OCI-LY3 (cell line): Measurements from ENCODE around the gene PPBP.

Experiments used
- H2AFZ ChIP-seq: fragments of 200-600, 300-600 bp; shearing (Covaris generic); 2 replicates; pipeline ENCODE4 v1.6.0; 2014; ENCODE audit warnings: antibody characterized with exemption, low read depth, low read length
- H3K27ac ChIP-seq: fragments of 200-600, 300-600 bp; sonication (generic); 2 replicates; pipeline ENCODE4 v1.5.1; 2014; ENCODE audit warnings: mild to moderate bottlenecking, low read length, moderate library complexity, mixed read lengths
- H3K27me3 ChIP-seq: fragments of 200-600, 300-600 bp; sonication (generic); 2 replicates; pipeline ENCODE4 v1.6.1; 2014; ENCODE audit warnings: low read depth, low read length, mixed read lengths
- H3K36me3 ChIP-seq: fragments of 200-600, 300-600 bp; sonication (generic); replicated peaks from 2 replicates; pipeline ENCODE3; 2014; ENCODE audit warnings: low read depth, low read length, mixed read lengths
- H3K4me1 ChIP-seq: fragments of 300-600, 200-600 bp; sonication (generic); 2 replicates; pipeline ENCODE4 v1.6.1; 2014; ENCODE audit warnings: low read length, mixed read lengths
- H3K4me2 ChIP-seq: fragments of 200-600, 300-600 bp; sonication (generic); 2 replicates; pipeline ENCODE4 v1.6.1; 2014; ENCODE audit warnings: low read length, mixed read lengths
- H3K4me3 ChIP-seq: fragments of 300-600, 200-600 bp; sonication (generic); 2 replicates; pipeline ENCODE4 v1.5.1; 2014; ENCODE audit warnings: antibody characterized with exemption, mild to moderate bottlenecking, low read length, moderate library complexity
- H3K79me2 ChIP-seq: fragments of 300-600, 200-600 bp; shearing (Covaris generic); 2 replicates; pipeline ENCODE4 v1.6.1; 2014; ENCODE audit warnings: mild to moderate bottlenecking, low read length, mixed read lengths
- H3K9ac ChIP-seq: fragments of 300-600, 200-600 bp; shearing (Covaris generic); 2 replicates; pipeline ENCODE4 v1.6.0; 2014; ENCODE audit warnings: mild to moderate bottlenecking, low read length, moderate library complexity
- H3K9me3 ChIP-seq: fragments of 200-600, 300-600 bp; shearing (Covaris generic); 2 replicates; pipeline ENCODE4 v1.6.1; 2014; ENCODE audit warnings: low read length, mixed read lengths; ENCODE audit not compliant: insufficient read depth
- H4K20me1 ChIP-seq: fragments of 200-600, 300-600 bp; sonication (generic); 2 replicates; pipeline ENCODE4 v1.6.1; 2016; ENCODE audit warnings: low read length, mixed read lengths; ENCODE audit not compliant: insufficient read depth
- EZH2phosphoT487 ChIP-seq: fragments of 200-600 bp; shearing (Covaris generic); IDR thresholded peaks from 2 replicates; pipeline ENCODE4 v1.6.1; 2018; ENCODE audit warnings: antibody characterized with exemption, mixed run types, low read depth
- TF ChIP-seq, protein P1 (sequence below): fragments of 200-600, 300-600 bp; sonication (generic); IDR thresholded peaks from 2 replicates; pipeline ENCODE4 v1.5.1; 2014; ENCODE audit warnings: antibody characterized with exemption, low read length, low read depth

The PPBP gene

DNA sequence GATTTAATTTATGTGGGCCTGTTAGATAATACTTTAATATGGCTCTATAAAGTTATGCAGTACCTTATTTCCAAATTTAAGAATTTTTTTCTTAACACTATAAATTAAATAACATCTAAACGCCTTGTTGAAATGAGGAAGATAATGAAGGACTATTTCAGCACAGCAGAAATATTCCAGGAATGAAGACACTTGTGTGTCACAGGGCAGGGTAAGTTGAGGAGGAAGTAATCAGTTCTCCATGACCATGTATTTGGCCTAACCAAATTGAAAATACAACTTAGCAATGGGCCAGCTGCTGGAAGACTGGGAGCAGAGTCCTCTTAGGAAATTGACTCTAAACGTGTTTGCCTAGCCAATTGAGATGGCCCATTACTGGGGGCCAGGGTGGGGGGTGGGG is 33.6 kb upstream of the PPBP start:
- Histone ChIP-seq H2AFZ (no peak overlapping the region), H3K9me3 (no peaks in the 10 kb centered on the region), H3K27me3 (no peaks in the 10 kb centered on the region), H3K4me1 (no peaks in the 10 kb centered on the region), H4K20me1 (no peaks in the 10 kb centered on the region), H3K36me3 (no peaks in the 10 kb centered on the region), H3K27ac (no peak overlapping the region), H3K9ac (no peak overlapping the region), H3K79me2 (no peaks in the 10 kb centered on the region), H3K4me2 (no peak overlapping the region), H3K4me3 (no peak overlapping the region)
- TF ChIP-seq EZH2phosphoT487 = no peak
- TF ChIP-seq, protein P1, sequence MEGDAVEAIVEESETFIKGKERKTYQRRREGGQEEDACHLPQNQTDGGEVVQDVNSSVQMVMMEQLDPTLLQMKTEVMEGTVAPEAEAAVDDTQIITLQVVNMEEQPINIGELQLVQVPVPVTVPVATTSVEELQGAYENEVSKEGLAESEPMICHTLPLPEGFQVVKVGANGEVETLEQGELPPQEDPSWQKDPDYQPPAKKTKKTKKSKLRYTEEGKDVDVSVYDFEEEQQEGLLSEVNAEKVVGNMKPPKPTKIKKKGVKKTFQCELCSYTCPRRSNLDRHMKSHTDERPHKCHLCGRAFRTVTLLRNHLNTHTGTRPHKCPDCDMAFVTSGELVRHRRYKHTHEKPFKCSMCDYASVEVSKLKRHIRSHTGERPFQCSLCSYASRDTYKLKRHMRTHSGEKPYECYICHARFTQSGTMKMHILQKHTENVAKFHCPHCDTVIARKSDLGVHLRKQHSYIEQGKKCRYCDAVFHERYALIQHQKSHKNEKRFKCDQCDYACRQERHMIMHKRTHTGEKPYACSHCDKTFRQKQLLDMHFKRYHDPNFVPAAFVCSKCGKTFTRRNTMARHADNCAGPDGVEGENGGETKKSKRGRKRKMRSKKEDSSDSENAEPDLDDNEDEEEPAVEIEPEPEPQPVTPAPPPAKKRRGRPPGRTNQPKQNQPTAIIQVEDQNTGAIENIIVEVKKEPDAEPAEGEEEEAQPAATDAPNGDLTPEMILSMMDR = no peak

DNA sequence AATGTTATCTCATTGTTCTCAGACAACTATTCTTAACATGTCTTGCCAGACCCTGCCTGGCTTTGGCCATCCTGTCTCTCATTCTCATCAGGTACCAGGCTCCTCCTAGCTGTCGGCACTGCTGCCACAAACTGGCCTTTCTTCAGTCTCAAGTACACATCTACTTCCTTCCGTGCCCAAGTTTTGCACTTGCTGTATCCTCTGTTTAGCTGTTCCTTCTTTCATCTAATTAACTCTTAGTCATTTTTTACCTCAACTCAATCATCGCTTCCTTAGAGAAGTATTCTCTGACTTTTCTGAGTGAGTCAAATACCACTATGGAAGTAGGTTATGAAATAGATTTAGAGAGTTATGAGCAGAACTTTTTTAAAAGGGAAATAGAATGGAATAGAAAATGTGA is 30.8 kb upstream of the PPBP start:
- Histone ChIP-seq H3K36me3 (no peaks in the 10 kb centered on the region), H3K4me2 (no peak overlapping the region), H4K20me1 (no peaks in the 10 kb centered on the region), H3K9ac (no peak overlapping the region), H3K4me1 (0 out of 2 replicates have a peak, but pooled peaks cover 3% of the 10 kb centered on the region), H3K27me3 (no peaks in the 10 kb centered on the region), H3K79me2 (no peaks in the 10 kb centered on the region), H3K4me3 (no peak overlapping the region), H2AFZ (no peak overlapping the region), H3K9me3 (no peaks in the 10 kb centered on the region), H3K27ac (no peak overlapping the region)
- TF ChIP-seq, protein P1 = no peak
- TF ChIP-seq EZH2phosphoT487 = no peak

DNA sequence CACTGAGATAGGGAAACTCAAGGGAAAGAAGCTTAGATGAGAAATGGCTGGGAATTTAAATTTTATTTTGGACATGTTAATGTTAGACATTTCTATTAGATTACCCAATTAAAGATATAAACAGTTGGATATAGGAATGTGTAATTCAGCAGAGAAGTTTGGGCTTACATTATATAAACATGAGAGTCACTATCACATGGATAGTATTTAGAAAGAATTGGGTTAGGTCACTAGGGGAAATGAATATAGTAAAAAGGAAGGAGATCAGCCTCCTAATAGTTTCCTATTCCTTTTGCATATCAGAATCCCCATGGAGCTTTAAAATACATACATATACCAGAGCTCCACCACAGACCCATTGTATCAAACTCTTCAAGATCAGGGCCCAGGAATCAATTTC is 30.1 kb upstream of the PPBP start:
- Histone ChIP-seq H3K79me2 (no peaks in the 10 kb centered on the region), H3K4me1 (0 out of 2 replicates have a peak, but pooled peaks cover 3% of the 10 kb centered on the region), H3K27ac (no peak overlapping the region), H2AFZ (no peak overlapping the region), H3K9me3 (no peaks in the 10 kb centered on the region), H3K4me3 (no peak overlapping the region), H3K9ac (no peak overlapping the region), H4K20me1 (no peaks in the 10 kb centered on the region), H3K4me2 (no peak overlapping the region), H3K36me3 (no peaks in the 10 kb centered on the region), H3K27me3 (no peaks in the 10 kb centered on the region)
- TF ChIP-seq, protein P1 = no peak
- TF ChIP-seq EZH2phosphoT487 = no peak

DNA sequence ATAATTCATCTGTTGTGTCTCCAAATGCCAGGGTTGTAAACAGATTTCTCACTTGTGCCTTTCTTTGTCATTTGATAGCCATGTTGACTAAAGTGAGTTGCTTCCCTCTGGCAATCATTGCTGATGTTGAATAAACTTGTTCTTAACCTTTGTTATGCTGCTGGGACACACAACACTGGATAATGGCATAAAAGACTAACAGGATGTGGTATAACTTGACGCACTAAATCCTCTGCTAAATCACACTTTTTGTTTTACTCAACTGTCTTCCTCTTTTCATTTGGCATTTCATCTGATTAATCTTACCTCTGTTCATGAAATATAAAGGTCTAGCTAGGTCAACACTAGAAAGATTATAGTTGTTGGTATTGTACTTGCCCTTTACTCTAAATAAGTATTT is 28.1 kb upstream of the PPBP start:
- Histone ChIP-seq H3K79me2 (no peaks in the 10 kb centered on the region), H3K4me3 (no peak overlapping the region), H3K27me3 (no peaks in the 10 kb centered on the region), H3K4me1 (0 out of 2 replicates have a peak, but pooled peaks cover 3% of the 10 kb centered on the region), H4K20me1 (no peaks in the 10 kb centered on the region), H3K9ac (no peak overlapping the region), H3K9me3 (no peaks in the 10 kb centered on the region), H2AFZ (no peak overlapping the region), H3K4me2 (no peak overlapping the region), H3K27ac (no peak overlapping the region), H3K36me3 (no peaks in the 10 kb centered on the region)
- TF ChIP-seq, protein P1 = no peak
- TF ChIP-seq EZH2phosphoT487 = no peak
